Measurements from ENCODE around the gene NR2C2AP. TPM values are rescaled to one million over a fixed set of nuclear protein-coding genes. Genes with fewer than 3 reads are reported as not detected.

The NR2C2AP gene
- total RNA-seq, 1 experiment from 2014 or later, result 25.7 TPM

DNA sequence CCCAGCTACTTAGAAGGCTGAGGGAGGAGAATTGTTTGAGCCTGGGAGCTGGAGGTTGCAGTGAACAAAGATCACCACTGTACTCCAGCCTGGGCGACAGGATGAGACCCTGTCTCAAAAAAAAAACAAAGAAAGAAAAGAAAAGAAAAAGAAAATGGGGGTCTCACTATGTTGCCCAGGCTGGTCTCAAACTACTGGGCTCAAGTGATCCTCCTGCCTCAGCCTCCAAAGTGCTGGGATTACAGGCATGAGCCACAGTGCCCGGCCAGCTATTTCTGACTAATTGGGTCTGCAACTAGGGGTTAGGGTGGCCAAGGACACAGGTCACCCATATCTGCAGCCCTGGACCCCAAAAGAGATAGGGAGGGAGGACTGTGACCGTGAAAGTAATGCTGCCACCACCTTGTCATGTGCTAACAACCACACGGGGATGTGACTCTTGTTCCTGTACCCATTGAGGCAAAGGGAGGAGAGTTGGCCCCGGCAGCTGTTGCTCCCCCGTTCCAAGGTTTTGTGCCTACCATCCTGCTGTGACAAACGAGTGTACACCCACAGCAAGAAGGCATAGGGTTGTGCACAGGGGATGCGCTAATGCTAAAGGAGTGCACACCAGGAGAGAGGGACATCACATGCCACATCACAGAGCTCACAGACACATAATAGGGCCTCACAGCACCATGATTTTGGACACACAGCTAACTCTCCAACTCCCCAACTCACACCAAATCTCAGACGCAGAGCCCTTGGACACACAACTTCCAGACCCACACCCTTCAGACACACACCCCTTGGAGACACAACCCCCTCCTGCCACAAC is 33.8 kb downstream of the NR2C2AP start:
- DNase-seq, result no peak
- ChIA-PET POLR2A (ENCODE audit: unreplicated experiment) (interaction anchor here (0.6 kb wide), 2 partner anchors 487 to 1029 kb away, joined by 3 to 10 read pairs; no protein-coding TSS in a partner anchor), CTCF (no interaction called here)
- Histone ChIP-seq H3K4me2 (peak overlapping the region; percentile 61), H3K9me3 (ENCODE audit: insufficient read depth, low read depth) (no peaks in the 10 kb centered on the region), H4K20me1 (ENCODE audit: insufficient read depth) (no peaks in the 10 kb centered on the region), H3K27ac (no peak overlapping the region), H3K36me3 (ENCODE audit: low read depth) (no peaks in the 10 kb centered on the region), H3F3A (ENCODE audit: insufficient read depth, low read depth) (peaks cover 9% of the 10 kb centered on the region; the same call in 1 of the 2 replicates), H3K4me1 (replicated peaks; ENCODE audit: insufficient read depth) (peaks cover 9% of the 10 kb centered on the region), H3K9me2 (ENCODE audit: insufficient read depth) (no peaks in the 10 kb centered on the region), H3K79me2 (ENCODE audit: low read depth) (no peaks in the 10 kb centered on the region), H2AFZ (no peak overlapping the region), H3K27me3 (ENCODE audit: insufficient read depth, low read depth) (no peaks in the 10 kb centered on the region), H3K4me3 (no peak overlapping the region)
- TF ChIP-seq EZH2 (IDR thresholded peaks at IDR 0.05; ENCODE audit: low read depth) (no peak), CTCF (conservative IDR thresholded peaks at IDR 0.05) (no peak)
- BruUV-seq (replicated peaks), result no TSS peak
- intact Hi-C loops (cut with micrococcal nuclease; ENCODE audit: unreplicated experiment), result no loop called here

DNA sequence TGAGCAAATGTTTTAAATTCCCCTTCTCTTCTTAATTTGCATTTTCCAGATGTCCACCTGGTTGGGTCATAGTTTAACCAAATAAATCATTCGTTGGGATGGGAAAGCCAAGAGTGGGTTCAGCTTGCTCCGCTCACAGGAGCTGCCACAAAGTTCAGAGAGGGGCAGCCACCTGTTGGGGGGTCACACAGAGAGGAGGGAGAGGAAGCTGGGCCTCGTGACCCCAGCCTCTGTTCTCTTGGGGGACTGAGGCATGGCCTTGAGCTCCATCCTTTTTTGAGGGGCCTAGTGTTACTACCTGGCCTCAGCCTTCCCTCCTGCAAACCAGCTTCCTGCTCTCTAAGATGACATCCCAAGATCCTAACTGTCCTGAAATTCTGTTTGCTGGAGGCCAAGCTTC is 35.6 kb downstream of the NR2C2AP start:
- no TSS peak for BruUV-seq (replicated peaks)
- no peaks in the 10 kb centered on the region for H4K20me1 ChIP-seq (ENCODE audit: insufficient read depth)
- H3K9me2 ChIP-seq (ENCODE audit: insufficient read depth), result no peaks in the 10 kb centered on the region
- no peak for DNase-seq
- no peak overlapping the region for H3K27ac ChIP-seq
- no peaks in the 10 kb centered on the region for H3K79me2 ChIP-seq (ENCODE audit: low read depth)
- POLR2A ChIA-PET (ENCODE audit: unreplicated experiment), result no interaction called here
- H3K9me3 ChIP-seq (ENCODE audit: insufficient read depth, low read depth), result no peaks in the 10 kb centered on the region
- H3F3A ChIP-seq (ENCODE audit: insufficient read depth, low read depth), result peaks cover 10% of the 10 kb centered on the region; the same call in 1 of the 2 replicates
- H3K36me3 ChIP-seq (ENCODE audit: low read depth), result no peaks in the 10 kb centered on the region
- CTCF ChIA-PET, result no interaction called here
- no peak overlapping the region for H3K4me2 ChIP-seq
- no peak overlapping the region for H2AFZ ChIP-seq
- intact Hi-C loops (cut with micrococcal nuclease; ENCODE audit: unreplicated experiment), result no loop called here
- TF ChIP-seq CTCF (conservative IDR thresholded peaks at IDR 0.05) (no peak), EZH2 (IDR thresholded peaks at IDR 0.05; ENCODE audit: low read depth) (no peak)
- H3K4me1 ChIP-seq (replicated peaks; ENCODE audit: insufficient read depth), result peaks cover 8% of the 10 kb centered on the region
- no peaks in the 10 kb centered on the region for H3K27me3 ChIP-seq (ENCODE audit: insufficient read depth, low read depth)
- H3K4me3 ChIP-seq, result no peak overlapping the region

DNA sequence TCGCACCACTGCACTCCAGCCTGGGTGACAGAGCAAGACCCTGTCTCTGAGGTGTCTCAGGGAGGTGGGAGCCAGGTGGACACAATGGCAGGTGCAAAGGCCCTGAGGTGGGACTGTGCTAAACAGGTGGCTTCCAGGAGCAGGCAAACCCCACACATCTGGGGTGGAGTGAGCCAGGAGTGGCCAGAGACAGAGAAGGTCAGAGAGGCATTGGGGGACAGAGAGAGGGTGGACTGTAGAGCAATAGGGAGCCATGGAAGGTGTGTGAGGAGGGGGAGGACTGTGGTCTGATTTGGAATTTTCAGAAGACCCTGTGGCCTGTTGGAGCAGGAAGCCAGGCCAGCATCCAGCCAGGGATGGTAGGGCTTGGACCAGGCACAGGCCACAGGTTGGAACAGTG is 37.8 kb downstream of the NR2C2AP start:
- CTCF ChIA-PET, result no interaction called here
- TF ChIP-seq EZH2 (IDR thresholded peaks at IDR 0.05; ENCODE audit: low read depth), result no peak
- no peak for TF ChIP-seq CTCF (conservative IDR thresholded peaks at IDR 0.05)

More for the DNA sequence above, 37.8 kb downstream of the NR2C2AP start:
- Histone ChIP-seq H2AFZ (no peak overlapping the region), H3K9me3 (ENCODE audit: insufficient read depth, low read depth) (no peaks in the 10 kb centered on the region), H3K9me2 (ENCODE audit: insufficient read depth) (no peaks in the 10 kb centered on the region), H3K4me2 (no peak overlapping the region), H3K27ac (no peak overlapping the region), H3K79me2 (ENCODE audit: low read depth) (no peaks in the 10 kb centered on the region), H3F3A (ENCODE audit: insufficient read depth, low read depth) (peaks cover 5% of the 10 kb centered on the region; the same call in 1 of the 2 replicates), H3K4me3 (no peak overlapping the region), H3K27me3 (ENCODE audit: insufficient read depth, low read depth) (no peaks in the 10 kb centered on the region), H3K36me3 (ENCODE audit: low read depth) (no peaks in the 10 kb centered on the region), H4K20me1 (ENCODE audit: insufficient read depth) (no peaks in the 10 kb centered on the region), H3K4me1 (replicated peaks; ENCODE audit: insufficient read depth) (no peaks in the 10 kb centered on the region)
- POLR2A ChIA-PET (ENCODE audit: unreplicated experiment), result no interaction called here
- no peak for DNase-seq
- no TSS peak for BruUV-seq (replicated peaks)
- intact Hi-C loops (cut with micrococcal nuclease; ENCODE audit: unreplicated experiment), result no loop called here

Data from PC-9 (cell line).